Natural killer cell treated with Interleukin-12 subunit alpha and Interleukin-12 subunit beta and Interleukin-15 and Interleukin-18, amount 100 ng/mL, for 72 hours (primary cell): Measurements from ENCODE around the gene CCDC83. TPM values are rescaled to one million over a fixed set of nuclear protein-coding genes. Genes with fewer than 3 reads are reported as not detected.
"Not testable (repeated sequence)": the region's sequence is repeated elsewhere in the genome, so short reads cannot be mapped to it uniquely, and the experiment has no call there.

Experiments
- ATAC-seq, 2 donors: fragments of 150-1000 bp; cut with Tn5 transposase in 1 of 2; sonication (Bioruptor Pico), chemical (Tn5 transposase) in 1 of 2; 2 replicates each; pipeline ENCODE4 v1.10.0; 2021
- DNase-seq: peaks from one replicate; pipeline ENCODE4 v3.0.0; 2022; ENCODE audit warnings: low spot score
- H3K27ac Mint-ChIP-seq, 2 donors: 1 replicate in 1 of 2; 2 replicates in 1 of 2; pipeline ENCODE4 v1.8.0; 2022; ENCODE audit warnings: mixed read lengths in 2 of 2, mild to moderate bottlenecking in 1 of 2, moderate library complexity in 1 of 2
- H3K27me3 Mint-ChIP-seq, 2 donors: 1 replicate in 1 of 2; 2 replicates in 1 of 2; pipeline ENCODE4 v1.8.0; 2022; ENCODE audit warnings: mixed read lengths in 2 of 2
- H3K36me3 Mint-ChIP-seq: one replicate; pipeline ENCODE4 v1.8.0; 2022; ENCODE audit warnings: mixed read lengths
- H3K4me1 Mint-ChIP-seq, 2 donors: 1 replicate in 1 of 2; 2 replicates in 1 of 2; pipeline ENCODE4 v1.8.0; 2022; ENCODE audit warnings: low read depth in 2 of 2, mixed read lengths in 2 of 2, mild to moderate bottlenecking in 1 of 2
- H3K4me3 Mint-ChIP-seq: one replicate; pipeline ENCODE4 v1.8.0; 2022; ENCODE audit warnings: mixed read lengths
- H3K9me3 Mint-ChIP-seq: 2 replicates; pipeline ENCODE4 v1.8.0; 2022; ENCODE audit warnings: mixed read lengths
- total RNA-seq, 2 donors: library from RNA; stranded (reverse); gene quantifications; one replicate each; pipeline ENCODE4 v1.2.3, GENCODE V29; 2022

CCDC83 gene
- total RNA-seq, 2 donors from 2014 or later, result not detected

- peaks cover 30 to 33% of the 10 kb centered on the region in 2 donors for H3K4me1 Mint-ChIP-seq
- DNase-seq (no peak), ATAC-seq (peak; percentile 62 to 80)
- no peaks in the 10 kb centered on the region for H3K36me3 Mint-ChIP-seq
- no peaks in the 10 kb centered on the region for H3K9me3 Mint-ChIP-seq
- peak overlapping the region; percentile 64 for H3K4me3 Mint-ChIP-seq
- H3K27ac Mint-ChIP-seq, result peak overlapping the region; percentile 72 to 76
- H3K27me3 Mint-ChIP-seq, result no peaks in the 10 kb centered on the region
These were observed 31.4 kb upstream of the CCDC83 start for GRCh38 chr11:85823816-85824215.

GRCh38 chr11:85825616-85826015, 29.6 kb upstream of the CCDC83 start:
- DNase-seq (no peak), ATAC-seq (no peak)
- Mint-ChIP-seq H3K27me3 (no peaks in the 10 kb centered on the region), H3K9me3 (no peaks in the 10 kb centered on the region), H3K27ac (peak overlapping the region in 1 of 2 donors; percentile 55), H3K4me3 (no peak overlapping the region), H3K36me3 (no peaks in the 10 kb centered on the region), H3K4me1 (peaks cover 30 to 33% of the 10 kb centered on the region in 2 donors)

GRCh38 chr11:85826116-85826855, 28.9 kb upstream of the CCDC83 start:
- H3K27me3 Mint-ChIP-seq, result no peaks in the 10 kb centered on the region
- DNase-seq (no peak), ATAC-seq (peak in 1 of 2 donors; percentile 61)
- peaks cover 27 to 33% of the 10 kb centered on the region in 2 donors for H3K4me1 Mint-ChIP-seq
- H3K27ac Mint-ChIP-seq, result peak overlapping the region in 1 of 2 donors; percentile 55
- no peak overlapping the region for H3K4me3 Mint-ChIP-seq
- H3K9me3 Mint-ChIP-seq, result no peaks in the 10 kb centered on the region
- H3K36me3 Mint-ChIP-seq, result no peaks in the 10 kb centered on the region

GRCh38 chr11:85827748-85828639, 27.2 kb upstream of the CCDC83 start:
- Mint-ChIP-seq H3K4me1 (peaks cover 26 to 29% of the 10 kb centered on the region in 2 donors), H3K36me3 (no peaks in the 10 kb centered on the region)

GRCh38 chr11:85828640-85828978, 26.6 kb upstream of the CCDC83 start:
- Mint-ChIP-seq H3K9me3 (no peaks in the 10 kb centered on the region), H3K27ac (no peak overlapping the region), H3K36me3 (no peaks in the 10 kb centered on the region), H3K27me3 (no peaks in the 10 kb centered on the region), H3K4me3 (no peak overlapping the region), H3K4me1 (peaks cover 24 to 26% of the 10 kb centered on the region in 2 donors)
- ATAC-seq (no peak), DNase-seq (no peak)

More at GRCh38 chr11:85827748-85828639, 27.2 kb upstream of the CCDC83 start:
- Mint-ChIP-seq H3K4me3 (peak overlapping the region; percentile 56), H3K27ac (peak overlapping the region; percentile 47 to 77), H3K27me3 (no peaks in the 10 kb centered on the region), H3K9me3 (no peaks in the 10 kb centered on the region)
- peak; percentile 26 to 51 for ATAC-seq
- DNase-seq, result no peak

- no peak overlapping the region for H3K27ac Mint-ChIP-seq
- H3K9me3 Mint-ChIP-seq, result no peaks in the 10 kb centered on the region
- DNase-seq (no peak), ATAC-seq (no peak)
- H3K4me3 Mint-ChIP-seq, result no peak overlapping the region
- no peaks in the 10 kb centered on the region for H3K36me3 Mint-ChIP-seq
- peaks cover 18 to 21% of the 10 kb centered on the region in 2 donors for H3K4me1 Mint-ChIP-seq
- no peaks in the 10 kb centered on the region for H3K27me3 Mint-ChIP-seq
These were observed 26.0 kb upstream of the CCDC83 start for GRCh38 chr11:85829172-85829571.

- H3K27ac Mint-ChIP-seq, result no peak overlapping the region
- H3K9me3 Mint-ChIP-seq, result peaks cover 6% of the 10 kb centered on the region
- ATAC-seq (no peak), DNase-seq (no peak)
- H3K4me1 Mint-ChIP-seq, result peaks cover 12% of the 10 kb centered on the region in 2 donors
- H3K36me3 Mint-ChIP-seq, result peaks cover 6% of the 10 kb centered on the region
- no peaks in the 10 kb centered on the region for H3K27me3 Mint-ChIP-seq
- no peak overlapping the region for H3K4me3 Mint-ChIP-seq
These were observed 24.1 kb upstream of the CCDC83 start for GRCh38 chr11:85831050-85831449.

- DNase-seq (no peak), ATAC-seq (no peak)
- Mint-ChIP-seq H3K36me3 (peaks cover 10% of the 10 kb centered on the region), H3K4me3 (no peak overlapping the region), H3K27ac (no peak overlapping the region), H3K27me3 (no peaks in the 10 kb centered on the region), H3K4me1 (no peaks in the 10 kb centered on the region), H3K9me3 (peaks cover 8% of the 10 kb centered on the region)
These were observed 19.9 kb upstream of the CCDC83 start for GRCh38 chr11:85835263-85835662.

GRCh38 chr11:85835729-85836128, 19.5 kb upstream of the CCDC83 start:
- ATAC-seq (no peak), DNase-seq (no peak)
- Mint-ChIP-seq H3K27ac (no peak overlapping the region), H3K9me3 (peaks cover 8% of the 10 kb centered on the region), H3K4me1 (no peaks in the 10 kb centered on the region), H3K27me3 (no peaks in the 10 kb centered on the region), H3K4me3 (no peak overlapping the region), H3K36me3 (peaks cover 10% of the 10 kb centered on the region)

- ATAC-seq, H3K36me3 Mint-ChIP-seq, H3K4me1 Mint-ChIP-seq, H3K9me3 Mint-ChIP-seq, H3K4me3 Mint-ChIP-seq, H3K27me3 Mint-ChIP-seq, H3K27ac Mint-ChIP-seq, DNase-seq: not testable (repeated sequence)
These were observed 14.3 kb upstream of the CCDC83 start for GRCh38 chr11:85840932-85841331.

- Mint-ChIP-seq H3K27ac (peak overlapping the region in 1 of 2 donors; percentile 42), H3K4me3 (no peak overlapping the region), H3K4me1 (peaks cover 0 to 9% of the 10 kb centered on the region in 2 donors), H3K9me3 (no peaks in the 10 kb centered on the region), H3K36me3 (no peaks in the 10 kb centered on the region), H3K27me3 (no peaks in the 10 kb centered on the region)
- DNase-seq, result no peak
- no peak for ATAC-seq
These were observed 11.3 kb upstream of the CCDC83 start for GRCh38 chr11:85843929-85844328.

- ATAC-seq (peak; percentile 82 to 89), DNase-seq (no peak)
- Mint-ChIP-seq H3K27ac (peak overlapping the region in 1 of 2 donors; percentile 42), H3K27me3 (no peaks in the 10 kb centered on the region), H3K4me3 (no peak overlapping the region), H3K9me3 (no peaks in the 10 kb centered on the region), H3K36me3 (no peaks in the 10 kb centered on the region), H3K4me1 (peaks cover 0 to 9% of the 10 kb centered on the region in 2 donors)
These were observed 10.6 kb upstream of the CCDC83 start for GRCh38 chr11:85844439-85845123.

- ATAC-seq (no peak), DNase-seq (no peak)
- H3K27me3 Mint-ChIP-seq, result no peaks in the 10 kb centered on the region
- no peak overlapping the region for H3K4me3 Mint-ChIP-seq
- H3K36me3 Mint-ChIP-seq, result peaks cover 2% of the 10 kb centered on the region
- H3K4me1 Mint-ChIP-seq, result peaks cover 0 to 9% of the 10 kb centered on the region in 2 donors
- H3K27ac Mint-ChIP-seq, result peak overlapping the region in 1 of 2 donors; percentile 42
- no peaks in the 10 kb centered on the region for H3K9me3 Mint-ChIP-seq
These were observed 10.0 kb upstream of the CCDC83 start for GRCh38 chr11:85845124-85845631.
